Measurements from ENCODE around the gene TOX3.

Gene TOX3

GRCh38 chr16:52398491-52398960, 148.4 kb downstream of the TOX3 start:
- H3K9ac ChIP-seq (ENCODE audit: low read depth, low read length), result no peak overlapping the region
- no peak overlapping the region for H3K4me3 ChIP-seq (ENCODE audit: low read depth, low read length)
- peaks cover 8% of the 10 kb centered on the region for H3K4me1 ChIP-seq (ENCODE audit: control insufficient read depth, insufficient read depth, low read length)
- no peaks in the 10 kb centered on the region for H3K27me3 ChIP-seq (ENCODE audit: control insufficient read depth, insufficient read depth, low read length)
- H3K9me3 ChIP-seq (ENCODE audit: control insufficient read depth, insufficient read depth, low read length), result no peaks in the 10 kb centered on the region
- no peaks in the 10 kb centered on the region for H3K36me3 ChIP-seq (ENCODE audit: control insufficient read depth, insufficient read depth, low read length)
- no peak overlapping the region for H3K27ac ChIP-seq (ENCODE audit: low read depth, low read length)

- Histone ChIP-seq H3K9ac (ENCODE audit: low read depth, low read length) (no peak overlapping the region), H3K36me3 (ENCODE audit: control insufficient read depth, insufficient read depth, low read length) (no peaks in the 10 kb centered on the region), H3K9me3 (ENCODE audit: control insufficient read depth, insufficient read depth, low read length) (no peaks in the 10 kb centered on the region), H3K27ac (ENCODE audit: low read depth, low read length) (no peak overlapping the region), H3K4me3 (ENCODE audit: low read depth, low read length) (no peak overlapping the region), H3K4me1 (ENCODE audit: control insufficient read depth, insufficient read depth, low read length) (peaks cover 8% of the 10 kb centered on the region), H3K27me3 (ENCODE audit: control insufficient read depth, insufficient read depth, low read length) (no peaks in the 10 kb centered on the region)
Observed at GRCh38 chr16:52398021-52398420, 148.9 kb downstream of the TOX3 start.

GRCh38 chr16:52393448-52393847, 153.5 kb downstream of the TOX3 start:
- H3K4me3 ChIP-seq (ENCODE audit: low read depth, low read length), result no peak overlapping the region
- H3K4me1 ChIP-seq (ENCODE audit: control insufficient read depth, insufficient read depth, low read length), result no peaks in the 10 kb centered on the region
- no peak overlapping the region for H3K9ac ChIP-seq (ENCODE audit: low read depth, low read length)
- no peaks in the 10 kb centered on the region for H3K9me3 ChIP-seq (ENCODE audit: control insufficient read depth, insufficient read depth, low read length)
- no peaks in the 10 kb centered on the region for H3K36me3 ChIP-seq (ENCODE audit: control insufficient read depth, insufficient read depth, low read length)
- H3K27me3 ChIP-seq (ENCODE audit: control insufficient read depth, insufficient read depth, low read length), result no peaks in the 10 kb centered on the region
- H3K27ac ChIP-seq (ENCODE audit: low read depth, low read length), result no peak overlapping the region

- no peaks in the 10 kb centered on the region for H3K9me3 ChIP-seq (ENCODE audit: control insufficient read depth, insufficient read depth, low read length)
- H3K4me3 ChIP-seq (ENCODE audit: low read depth, low read length), result no peak overlapping the region
- H3K4me1 ChIP-seq (ENCODE audit: control insufficient read depth, insufficient read depth, low read length), result peaks cover 5% of the 10 kb centered on the region; the same call in 1 of the 2 replicates
- H3K36me3 ChIP-seq (ENCODE audit: control insufficient read depth, insufficient read depth, low read length), result no peaks in the 10 kb centered on the region
- no peaks in the 10 kb centered on the region for H3K27me3 ChIP-seq (ENCODE audit: control insufficient read depth, insufficient read depth, low read length)
- H3K9ac ChIP-seq (ENCODE audit: low read depth, low read length), result no peak overlapping the region
- no peak overlapping the region for H3K27ac ChIP-seq (ENCODE audit: low read depth, low read length)
Observed at GRCh38 chr16:52389045-52389444, 157.9 kb downstream of the TOX3 start.
